NCI-H2171 treated with DMSO at 0.1 percent for 48 hours (cell line): ENCODE measurements around the gene PSMA1.
"Not testable (repeated sequence)": the region's sequence is repeated elsewhere in the genome, so short reads cannot be mapped to it uniquely, and the experiment has no call there.

Experiments used
- DNase-seq: peaks from one replicate; lab custom pipeline; 2025; lab: John Stamatoyannopoulos, UW

The PSMA1 gene

DNA sequence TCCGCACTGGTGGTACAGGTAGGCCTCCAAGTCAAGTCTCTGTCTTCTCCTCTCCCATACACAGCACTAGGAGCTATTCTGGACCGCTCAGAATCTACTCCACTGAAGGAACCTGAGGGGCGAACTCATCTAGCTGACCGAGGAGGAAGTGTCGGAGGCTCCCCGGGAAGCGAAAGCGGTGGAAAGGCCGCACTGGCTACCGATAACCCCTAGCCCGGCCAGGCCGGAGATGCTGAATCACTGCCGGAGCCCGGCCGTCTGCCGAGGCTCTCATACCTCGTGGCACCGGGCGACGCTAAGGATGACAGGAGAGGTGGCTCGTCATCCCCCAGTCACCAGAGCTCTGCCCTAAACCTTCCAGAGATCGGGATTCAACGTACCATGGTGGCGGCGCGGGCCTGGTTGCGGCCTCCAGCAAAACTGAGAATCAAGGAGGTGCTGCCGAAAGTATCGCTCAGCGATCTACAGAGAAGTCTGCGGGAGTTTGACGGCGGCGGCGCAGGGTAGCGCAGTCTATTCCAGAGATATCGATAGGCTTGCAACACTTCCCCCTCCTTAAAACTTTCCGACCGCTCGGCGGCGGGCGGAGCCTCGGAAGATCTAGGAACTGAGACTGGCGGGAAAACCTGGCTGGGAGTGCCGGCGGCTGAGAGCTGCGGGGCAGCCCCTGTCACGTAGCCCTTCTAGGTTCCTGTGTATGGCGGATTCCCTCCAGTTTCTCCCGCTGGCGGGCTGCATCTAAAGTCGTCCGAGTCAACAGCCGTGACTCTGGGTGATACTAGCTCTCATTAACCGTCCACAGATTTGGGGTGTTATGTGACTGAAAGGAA is at the start of gene PSMA1:
Gene PSMA1, minus strand, starts transcription at position 470 of the 830 bp plus-strand sequence. Its CDS starts 87 bp downstream, at position 383.
- DNase-seq = peak; percentile 92

DNA sequence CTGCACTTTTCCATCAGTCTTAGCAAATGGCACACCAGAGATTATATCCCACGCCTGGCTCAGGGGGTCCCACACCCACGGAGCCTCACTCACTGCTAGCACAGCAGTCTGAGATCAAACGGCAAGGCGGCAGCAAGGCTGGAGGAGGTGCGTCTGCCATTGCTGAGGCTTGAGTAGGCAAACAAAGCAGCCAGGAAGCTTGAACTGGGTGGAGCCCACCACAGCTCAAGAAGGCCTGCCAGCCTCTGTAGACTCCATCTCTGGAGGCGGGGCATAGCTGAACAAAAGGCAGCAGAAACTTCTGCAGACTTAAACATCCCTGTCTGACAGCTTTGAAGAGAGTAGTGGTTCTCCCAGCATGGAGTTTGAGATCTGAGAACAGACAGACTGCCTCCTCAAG is 49.3 kb upstream of the PSMA1 start:
- DNase-seq = not testable (repeated sequence)

DNA sequence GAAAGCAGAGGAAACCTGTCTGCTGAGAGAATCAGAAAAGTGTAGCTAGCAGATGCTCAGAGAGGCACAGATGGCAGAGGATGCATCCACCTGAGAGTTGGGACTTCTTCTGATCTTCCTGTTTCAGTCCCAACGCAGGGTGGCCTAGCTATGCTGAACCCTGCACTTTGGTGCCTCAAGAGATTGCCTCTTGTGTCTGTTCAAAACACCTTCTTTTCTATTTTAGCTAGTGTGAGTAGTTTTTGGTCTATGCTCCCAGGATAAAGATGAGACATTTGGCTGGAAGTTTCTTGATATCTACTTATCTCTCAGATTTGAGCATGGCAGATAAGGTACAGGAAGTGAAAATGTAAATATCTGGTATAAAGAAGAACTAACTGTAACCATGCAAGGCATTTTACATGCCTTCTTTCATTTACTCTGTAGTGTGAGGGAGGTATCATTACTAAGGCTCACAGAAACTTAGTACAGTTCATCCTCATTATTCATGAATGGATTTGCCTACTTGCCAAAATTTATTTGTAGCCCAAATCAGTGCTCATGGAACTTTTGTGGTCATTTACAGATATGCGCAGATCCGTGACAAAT is 47.0 kb upstream of the PSMA1 start:
- DNase-seq = no peak

DNA sequence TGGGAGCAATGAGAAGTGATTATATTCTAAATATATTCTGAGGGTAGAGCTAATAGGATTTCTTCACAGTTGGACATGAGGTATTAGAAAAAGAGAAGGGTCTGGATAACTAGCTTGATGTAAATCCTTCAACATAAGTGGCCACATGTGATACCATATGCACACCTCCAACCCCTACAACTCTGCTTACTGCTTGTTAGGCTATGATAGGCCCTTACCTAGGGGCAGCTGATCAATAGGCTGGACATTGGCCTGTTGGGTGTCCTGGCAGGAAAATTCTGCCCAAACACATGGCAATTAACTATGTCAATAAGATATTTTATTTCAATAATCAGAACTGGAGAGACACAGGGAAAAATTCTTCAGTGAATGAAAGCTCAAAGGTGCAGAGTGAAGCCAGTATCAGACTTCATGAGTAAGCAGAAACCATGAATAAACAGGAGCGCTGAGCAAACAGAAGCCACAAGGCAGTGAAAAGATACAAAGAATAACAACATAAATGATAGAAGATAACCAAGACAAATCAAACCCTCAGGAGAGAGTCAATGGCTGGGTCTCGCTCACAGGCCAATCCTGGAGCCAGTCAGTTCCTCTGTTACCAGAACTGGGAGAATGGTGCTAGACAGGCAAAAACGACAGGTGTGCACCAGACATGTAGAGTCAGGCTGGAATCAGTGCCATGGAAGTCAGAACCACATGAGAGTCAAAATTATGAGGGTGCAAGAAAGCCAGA is 46.3 kb upstream of the PSMA1 start:
- DNase-seq = no peak

DNA sequence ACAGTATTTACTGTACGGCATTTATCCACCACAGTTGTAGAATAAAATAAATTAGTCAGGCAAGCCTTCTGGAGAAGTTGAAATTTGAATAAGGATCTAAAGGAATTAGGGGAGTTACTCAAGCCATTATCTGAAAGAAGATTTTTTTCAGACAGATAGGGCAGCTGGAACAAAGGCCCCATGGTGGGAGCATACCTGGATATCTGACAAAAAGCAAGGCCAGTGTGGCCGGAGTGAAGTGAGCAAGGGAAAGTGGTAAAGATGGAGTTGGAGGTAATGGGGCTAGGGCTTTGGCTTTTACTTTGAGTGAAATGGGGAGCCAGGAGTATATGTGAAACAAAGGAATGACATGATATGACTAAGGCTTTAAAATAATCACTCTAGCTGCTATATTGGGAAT is 45.7 kb upstream of the PSMA1 start:
- no peak for DNase-seq

DNA sequence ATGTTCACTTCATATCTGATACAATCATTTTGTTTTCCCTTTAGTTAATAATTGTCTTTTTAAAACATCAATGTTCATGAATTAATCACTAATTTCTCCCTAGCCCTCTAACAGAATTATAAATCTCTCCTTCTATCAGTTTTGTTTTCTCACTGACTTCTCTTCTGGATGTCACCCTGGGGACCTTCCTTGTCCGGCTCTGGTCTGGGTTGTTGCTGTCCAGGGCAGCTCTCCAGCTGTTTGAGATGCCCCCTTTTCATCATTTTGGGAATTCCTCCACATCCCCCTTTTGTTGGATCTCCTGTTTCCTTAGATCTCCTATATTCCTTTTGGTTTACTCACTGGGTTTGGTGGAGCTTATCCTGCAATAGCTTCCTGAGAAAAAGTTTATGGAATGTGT is 35.6 kb upstream of the PSMA1 start:
- DNase-seq = no peak

DNA sequence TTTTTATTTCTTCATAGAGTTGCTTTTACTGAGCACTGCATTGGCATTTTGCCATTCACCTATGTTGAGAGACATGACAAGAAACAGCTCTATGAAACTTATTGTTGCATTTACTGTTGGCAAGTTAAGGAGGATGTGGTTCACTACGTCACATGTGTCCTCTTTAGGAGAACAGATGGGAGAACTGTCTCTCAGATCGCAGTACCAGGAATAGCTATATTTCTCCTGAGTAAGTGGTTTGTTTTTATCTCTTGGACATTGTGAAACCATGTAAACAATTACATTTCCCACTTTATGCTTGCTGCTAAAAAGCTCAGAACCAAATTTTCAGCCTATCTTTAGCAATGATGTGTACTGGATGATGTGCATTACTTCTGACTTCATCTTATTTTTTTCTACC is 34.8 kb upstream of the PSMA1 start:
- no peak for DNase-seq

DNA sequence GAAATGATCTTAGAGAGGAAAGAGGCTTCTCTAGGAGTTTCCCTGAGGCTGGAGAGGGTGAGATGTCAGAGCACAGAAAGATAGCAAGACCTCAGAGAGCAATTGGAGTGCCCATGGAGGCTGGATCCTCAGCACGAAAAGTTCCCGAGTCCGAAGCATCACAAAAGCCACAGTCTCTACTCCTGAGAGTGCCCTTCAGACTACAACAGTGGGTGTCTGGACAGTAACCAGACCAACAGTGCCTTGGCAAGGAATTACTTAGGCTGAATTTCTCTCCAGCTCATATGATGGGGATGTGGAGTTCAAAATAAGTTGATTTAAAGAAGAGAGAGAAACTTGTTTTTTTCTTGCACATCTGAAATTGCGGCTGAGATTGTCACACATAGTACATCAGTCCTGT is 31.9 kb upstream of the PSMA1 start:
- no peak for DNase-seq

DNA sequence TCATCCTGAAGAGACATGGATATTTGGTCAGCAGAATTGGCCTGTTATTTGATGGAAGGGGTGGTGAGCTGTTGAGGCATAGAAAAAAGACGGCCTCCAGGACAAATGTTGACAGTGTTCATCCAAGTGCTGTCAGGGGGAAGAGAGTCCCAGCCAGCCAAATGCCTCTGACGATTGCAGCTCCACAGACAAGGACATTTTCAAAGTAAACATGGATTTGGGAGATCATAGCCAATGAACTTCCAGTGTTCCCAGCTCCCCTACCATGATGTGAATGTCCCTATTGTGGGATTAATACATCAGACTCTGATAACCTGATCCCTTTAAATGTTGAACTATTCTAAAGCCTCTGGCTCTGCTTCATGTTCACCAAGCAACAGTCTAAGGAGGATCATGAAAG is 31.2 kb upstream of the PSMA1 start:
- no peak for DNase-seq

DNA sequence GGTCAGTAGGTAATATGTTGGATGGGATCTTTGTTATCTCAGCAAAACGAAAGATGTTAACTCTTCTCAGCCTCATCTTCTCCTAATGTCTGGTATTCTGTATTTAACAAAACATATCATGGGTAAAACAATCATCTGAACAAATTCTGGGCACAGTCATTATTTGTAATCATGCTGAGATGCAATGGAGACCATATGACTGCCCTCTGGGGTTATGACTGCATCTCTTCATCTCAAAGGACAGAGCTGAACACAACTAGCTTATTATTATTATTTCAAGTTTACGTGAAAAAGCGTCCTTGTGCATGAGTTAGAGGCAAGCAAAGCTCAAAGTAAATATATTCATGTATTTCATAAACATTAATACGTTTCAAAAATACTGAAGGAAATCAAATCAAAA is 29.7 kb upstream of the PSMA1 start:
- no peak for DNase-seq

DNA sequence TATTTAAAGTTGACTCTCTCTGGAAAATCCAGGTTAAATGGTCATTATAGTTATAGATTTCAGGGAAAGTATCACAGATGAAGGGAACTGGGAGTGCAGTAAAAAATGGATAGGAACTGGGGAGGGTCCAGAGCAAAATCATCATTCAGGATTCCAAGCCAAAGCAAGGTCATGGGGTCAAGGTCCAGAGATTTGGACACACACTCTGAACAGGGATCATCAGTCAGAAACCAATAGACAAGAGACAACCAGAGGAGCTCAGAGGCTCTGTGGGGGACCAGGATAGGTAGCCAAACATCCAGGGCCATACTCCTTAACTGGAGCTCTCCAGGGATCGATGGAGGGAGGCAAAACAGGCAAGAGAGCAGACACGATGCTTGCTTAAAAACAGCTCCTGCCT is 27.3 kb upstream of the PSMA1 start:
- no peak for DNase-seq

DNA sequence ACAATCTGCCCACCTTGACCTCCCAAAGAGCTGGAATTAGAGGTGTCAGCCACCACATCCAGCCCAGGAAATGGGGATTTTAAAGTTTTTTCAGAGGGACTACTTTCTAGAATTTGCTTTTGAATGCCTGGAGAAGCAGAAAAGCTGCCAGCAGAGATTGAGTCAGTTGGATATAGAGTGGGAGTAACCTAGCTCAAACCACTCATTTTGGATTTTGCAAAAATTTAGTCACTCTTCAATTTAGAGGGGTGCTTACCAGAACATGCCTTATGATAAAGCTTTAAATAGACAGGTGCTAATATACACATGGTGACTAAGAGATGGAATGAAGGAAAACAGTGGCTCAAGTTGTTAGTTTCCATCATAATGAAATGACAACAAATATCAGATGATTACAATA is 26.5 kb upstream of the PSMA1 start:
- DNase-seq = no peak

DNA sequence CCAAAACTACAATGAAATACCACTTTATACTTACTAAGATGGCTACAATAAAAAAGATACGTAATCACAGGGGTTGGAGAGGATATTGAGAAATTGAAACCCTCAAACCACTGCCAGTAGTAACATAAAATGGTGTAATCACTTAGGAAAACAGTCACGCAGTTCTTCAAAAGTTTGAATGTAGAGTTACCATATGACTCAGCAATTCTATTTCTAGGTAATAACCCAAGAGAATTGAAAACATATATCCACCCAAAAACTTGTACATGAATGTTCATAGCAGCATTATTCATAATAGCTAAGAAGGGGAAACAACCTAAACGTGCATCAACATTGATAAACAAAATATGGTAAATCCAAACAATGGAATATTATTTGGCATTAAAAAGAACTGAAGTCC is 24.4 kb upstream of the PSMA1 start:
- DNase-seq = no peak

DNA sequence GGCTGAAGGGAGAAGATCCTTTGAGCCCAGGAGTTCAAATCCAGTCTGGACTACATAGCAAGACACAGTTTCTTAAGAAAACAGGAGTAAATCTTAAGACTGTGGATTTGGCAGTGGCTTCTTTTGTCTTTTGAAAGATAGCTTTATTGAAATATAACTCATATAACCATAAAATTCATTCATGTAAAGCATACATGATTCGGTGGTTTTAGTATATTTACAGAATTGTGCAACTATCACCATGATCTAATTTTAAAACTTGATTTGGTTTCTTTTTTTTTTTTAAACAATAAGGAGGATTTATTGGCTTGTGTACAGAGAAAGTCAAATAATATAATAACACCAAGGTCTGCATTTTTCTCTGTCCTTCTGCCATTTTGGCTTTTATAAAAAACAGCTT is 23.1 kb upstream of the PSMA1 start:
- DNase-seq = no peak

DNA sequence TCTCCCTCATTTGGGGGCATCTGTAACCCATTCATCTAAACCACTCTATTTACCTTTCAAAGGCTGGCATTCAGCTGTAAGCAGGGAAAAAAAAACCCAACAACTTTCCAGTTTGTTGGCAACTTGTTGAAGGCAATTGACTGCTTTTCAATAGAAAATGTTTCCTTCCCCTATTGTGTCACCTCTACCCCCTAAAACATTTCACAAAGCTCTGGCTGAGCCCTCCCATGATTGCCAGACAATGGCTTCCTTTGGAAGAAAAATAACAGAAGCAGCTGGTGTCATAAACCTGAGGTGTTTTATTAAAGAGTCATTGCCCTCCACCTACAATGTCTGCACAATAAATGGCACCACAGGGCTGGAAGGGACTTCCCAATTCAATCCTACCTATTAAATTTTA is 22.1 kb upstream of the PSMA1 start:
- DNase-seq = no peak

DNA sequence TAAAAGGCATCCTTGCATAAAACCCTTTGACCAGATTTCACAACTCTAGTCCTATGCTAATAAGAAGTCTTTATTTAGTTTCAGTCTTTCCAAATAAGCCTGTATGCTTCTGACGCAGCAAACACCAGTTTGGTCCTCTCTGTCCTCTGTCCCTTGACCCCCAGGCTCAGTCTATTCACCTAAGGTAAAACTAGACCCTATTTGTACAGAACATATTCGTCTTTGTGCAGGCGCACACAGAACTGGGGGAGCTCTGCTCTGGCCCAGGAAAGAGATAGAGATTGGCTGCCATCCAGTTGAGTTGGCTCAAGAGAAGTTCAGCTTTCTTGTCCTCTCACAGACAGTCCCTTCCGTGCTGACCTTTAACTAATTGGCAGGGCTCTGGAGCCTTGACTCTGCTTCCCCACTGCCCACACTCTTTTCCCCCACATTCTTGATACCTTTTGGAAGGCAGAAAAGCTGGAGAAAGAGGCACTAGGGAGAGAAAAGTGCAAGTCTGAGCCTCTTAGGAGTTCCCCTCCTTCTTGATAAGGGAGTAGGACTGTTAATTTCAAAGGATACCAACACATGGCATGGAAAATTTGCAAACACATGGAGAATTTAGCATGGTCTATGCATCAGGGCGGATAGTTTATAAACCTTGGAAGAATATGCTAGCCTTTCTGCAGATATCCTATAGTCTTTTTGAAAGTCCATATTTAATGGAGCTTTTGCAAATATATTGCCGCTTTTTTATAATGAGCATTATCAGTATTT is 21.2 kb upstream of the PSMA1 start:
- DNase-seq = no peak

DNA sequence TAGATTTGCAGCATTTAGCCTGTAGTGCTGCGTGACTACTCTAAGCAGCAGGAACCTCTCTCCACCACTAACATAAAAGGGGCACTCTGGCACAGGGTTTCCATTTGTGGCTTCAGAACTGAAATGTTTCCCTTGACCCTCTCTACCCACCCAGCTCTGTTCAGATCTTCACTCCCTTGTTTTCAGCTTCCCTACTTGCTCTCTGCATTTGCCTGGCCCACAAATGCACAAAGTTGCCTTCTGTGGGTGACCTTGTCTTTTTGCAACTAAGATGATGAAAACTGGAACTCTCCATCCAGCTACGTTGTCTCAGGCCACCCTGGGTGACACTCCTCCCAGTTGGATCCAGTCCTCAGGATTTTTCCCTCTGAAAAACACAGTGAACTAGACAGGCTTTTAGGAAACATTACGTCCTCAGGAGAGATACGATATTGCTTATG is 19.8 kb upstream of the PSMA1 start:
- DNase-seq = no peak

DNA sequence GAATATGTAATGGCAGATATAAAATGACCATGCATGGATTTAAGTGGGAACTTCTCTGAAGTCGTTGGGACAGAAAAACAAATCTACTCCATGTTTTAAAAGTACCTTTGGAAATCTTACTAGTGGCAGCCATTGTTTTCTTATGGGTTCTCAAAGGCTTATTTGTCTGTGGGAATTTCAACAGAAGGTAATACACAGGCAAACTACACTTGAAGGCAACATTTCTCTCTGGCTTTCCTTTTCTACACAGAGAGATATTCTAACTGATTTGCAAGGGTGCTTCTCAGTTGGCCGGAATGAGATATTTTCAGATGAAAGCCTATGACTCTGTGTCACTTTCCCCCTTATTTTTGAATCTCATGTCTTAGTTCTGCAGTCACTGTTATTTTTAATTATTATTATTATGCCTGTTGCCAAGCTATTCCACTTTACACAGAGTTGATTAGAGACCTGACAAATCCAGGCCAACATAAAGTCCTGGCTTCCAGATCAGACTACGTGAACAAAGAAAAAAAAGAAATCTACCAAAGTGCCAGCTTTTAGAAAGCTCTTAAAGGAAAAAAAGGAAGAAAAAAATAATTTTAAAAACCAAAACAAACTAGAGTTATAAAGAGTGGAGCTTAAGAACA is 18.9 kb upstream of the PSMA1 start:
- no peak for DNase-seq

DNA sequence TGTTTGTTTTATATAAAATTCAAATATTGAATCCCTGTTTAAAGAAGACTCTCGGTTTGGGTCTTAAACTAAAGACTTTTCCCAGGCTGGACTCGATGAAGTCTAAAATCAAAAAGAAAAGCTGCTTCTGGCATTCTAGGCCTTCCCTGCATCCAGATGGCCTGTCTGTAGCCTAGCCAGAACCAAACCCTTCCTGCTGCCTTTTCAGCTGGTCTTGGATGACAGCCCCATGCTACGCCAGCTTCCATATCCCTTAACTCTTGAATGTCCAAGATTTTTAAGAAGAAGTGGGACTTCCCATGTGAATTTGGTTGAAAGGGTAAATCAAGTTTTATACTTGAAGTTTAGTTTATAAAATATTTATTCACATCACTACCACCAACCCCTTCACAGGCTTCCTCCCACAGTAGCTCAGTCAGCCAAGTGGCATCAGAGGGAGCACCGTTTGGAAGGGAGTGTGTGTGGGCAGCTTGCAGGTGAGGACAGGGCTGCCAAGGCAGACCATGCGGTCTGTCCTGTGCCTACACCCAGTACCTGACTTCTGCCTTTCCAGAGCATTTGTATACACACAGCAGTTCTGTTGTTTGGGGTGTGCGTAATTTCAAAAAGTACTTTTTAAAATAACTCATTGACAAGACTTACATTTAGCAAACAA is 18.2 kb upstream of the PSMA1 start:
- no peak for DNase-seq

DNA sequence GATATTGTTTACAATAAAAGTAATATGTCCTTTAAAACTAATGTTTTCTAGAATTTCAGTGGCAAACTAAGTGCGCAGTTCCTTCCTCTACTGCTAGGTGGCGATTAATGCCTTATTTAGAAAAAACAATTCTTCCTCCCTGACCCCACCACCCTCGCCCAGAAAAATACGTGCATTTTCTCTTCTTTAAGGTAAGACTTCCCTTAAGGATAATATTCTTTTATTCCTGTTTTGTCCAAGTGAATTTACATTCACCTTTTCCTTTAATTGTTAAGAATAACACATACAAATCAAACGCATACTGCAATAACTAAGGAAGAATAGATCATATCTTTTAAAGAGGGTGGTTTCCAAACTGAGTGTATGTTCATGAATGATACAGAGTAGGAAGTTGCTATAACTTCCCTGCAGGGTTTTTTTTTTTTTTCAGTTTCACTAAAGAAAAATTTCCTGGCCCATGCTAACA is 17.0 kb upstream of the PSMA1 start:
- peak; percentile 2 for DNase-seq

DNA sequence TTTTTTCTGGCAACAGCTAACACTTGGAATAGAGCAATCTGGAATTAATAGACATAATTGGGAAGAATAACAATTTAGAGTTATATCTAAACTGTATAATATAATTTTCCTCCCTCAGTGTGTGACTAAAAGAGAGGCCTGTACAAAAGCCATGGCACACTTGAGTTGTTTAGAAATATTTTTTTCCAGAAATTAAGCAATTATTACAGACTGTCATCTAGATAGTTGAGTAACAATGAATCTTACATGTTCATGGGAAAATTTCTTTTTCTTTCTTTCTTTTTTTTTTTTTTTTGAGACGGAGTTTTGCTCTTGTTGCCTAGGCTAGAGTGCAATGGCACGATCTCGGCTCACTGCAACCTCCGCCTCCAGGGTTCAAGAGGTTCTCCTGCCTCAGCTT is 15.0 kb upstream of the PSMA1 start:
- DNase-seq = not testable (repeated sequence)
